Sigmoid colon (tissue), 7 donors: ENCODE measurements around the gene ORC6. TPM values are rescaled to one million over a fixed set of nuclear protein-coding genes. Genes with fewer than 3 reads are reported as not detected.

ENCODE experiments used
- DNase-seq: peaks from one replicate; pipeline ENCODE4 v3.0.0-alpha.2; 2019
- H3K27ac ChIP-seq, 4 donors: fragments of 200-600 bp; sonication (generic); one replicate each; pipeline ENCODE4 v1.5.1; 2016 to 2019; ENCODE audit warnings: mild to moderate bottlenecking in 1 of 4
- H3K27me3 ChIP-seq, 3 donors: fragments of 200-600 bp; sonication (generic); one replicate each; pipeline ENCODE4 v1.5.1; 2019; ENCODE audit warnings: mild to moderate bottlenecking in 1 of 3
- H3K36me3 ChIP-seq, 4 donors: fragments of 200-600 bp; sonication (generic); one replicate each; pipeline ENCODE4 v1.5.1; 2016 to 2019
- H3K4me1 ChIP-seq, 4 donors: fragments of 200-600 bp; sonication (generic); one replicate each; pipeline ENCODE4 v1.5.1; 2017 to 2019
- H3K4me3 ChIP-seq, 4 donors: fragments of 200-600 bp; sonication (generic); one replicate each; pipeline ENCODE4 v1.5.1; 2017 to 2019; ENCODE audit warnings: mild to moderate bottlenecking in 2 of 4, moderate library complexity in 1 of 4
- H3K9me3 ChIP-seq, 4 donors: fragments of 200-600 bp in 3 of 4; sonication (generic) in 3 of 4; one replicate each; pipeline versions ENCODE4 v1.5.1 to v1.6.1; 2013 to 2019
- EP300 ChIP-seq, 4 donors: sonication (generic); formaldehyde crosslinking; IDR thresholded peaks; one replicate each; pipeline ENCODE4 v1.6.1; 2017; ENCODE audit warnings: antibody characterized with exemption in 4 of 4
- POLR2A ChIP-seq, 2 donors: fragments of 450-650 bp; IDR thresholded peaks; one replicate each; pipeline ENCODE4 v1.6.1; 2016; ENCODE audit warnings: antibody characterized with exemption in 2 of 2, mild to moderate bottlenecking in 2 of 2, moderate library complexity in 2 of 2
- POLR2AphosphoS5 ChIP-seq, 4 donors: sonication (generic); formaldehyde crosslinking; IDR thresholded peaks; one replicate each; pipeline ENCODE4 v1.6.1; 2017; ENCODE audit warnings: antibody characterized with exemption in 4 of 4
- WGBS, 2 donors: extraction: QIAGEN DNeasy Blood & Tissue Kit; methylation state at CpG; one replicate each; pipeline ENCODE4 v1.1.7; 2013; 5-methylcytosine and 5-hydroxymethylcytosine counted together
- intact Hi-C: fragments of 100-400 bp; cut with DNase I; formaldehyde crosslinking; loops from one replicate; pipeline ENCODE4 v1.15.1; 2023
- polyA plus RNA-seq, 3 donors: library from polyadenylated mRNA; stranded (reverse); fragments of 200-250 nt; gene quantifications; one replicate each; pipeline ENCODE4 v1.2.3, GENCODE V29; 2013
- total RNA-seq, 4 donors: library from RNA; depleted of rRNA; stranded (reverse); fragments of >200 nt; gene quantifications; one replicate each; pipeline ENCODE4 v1.1.0, GENCODE V29; 2016
- TF ChIP-seq, protein P1 (sequence below), 4 experiments: fragments of 450-650 bp in 3 of 4; fragments of 200-600 bp in 1 of 4; IDR thresholded peaks; one replicate each; pipeline ENCODE4 v1.5.1; 2016 to 2019; ENCODE audit warnings: antibody characterized with exemption in 4 of 4, mild to moderate bottlenecking in 3 of 4, moderate library complexity in 2 of 4
- donor health status: healthy with polysubstance abuse.
- donor health status: Bipolar disorder and iron deficiency.
- donor health status: healthy.

The ORC6 gene
- total and polyA plus RNA-seq, 7 donors, result 0.33 to 9.2 (median 2.4) TPM

GRCh38 chr16:46731691-46732555 is 42.5 kb downstream of the ORC6 start:
- Histone ChIP-seq H3K9me3 (no peaks in the 10 kb centered on the region), H3K36me3 (no peaks in the 10 kb centered on the region), H3K4me3 (no peak overlapping the region), H3K4me1 (no peaks in the 10 kb centered on the region), H3K27ac (no peak overlapping the region), H3K27me3 (no peaks in the 10 kb centered on the region)
- no peak for TF ChIP-seq POLR2A (IDR thresholded peaks at IDR 0.05)
- no peak for TF ChIP-seq EP300 (IDR thresholded peaks at IDR 0.05)
- TF ChIP-seq, protein P1, sequence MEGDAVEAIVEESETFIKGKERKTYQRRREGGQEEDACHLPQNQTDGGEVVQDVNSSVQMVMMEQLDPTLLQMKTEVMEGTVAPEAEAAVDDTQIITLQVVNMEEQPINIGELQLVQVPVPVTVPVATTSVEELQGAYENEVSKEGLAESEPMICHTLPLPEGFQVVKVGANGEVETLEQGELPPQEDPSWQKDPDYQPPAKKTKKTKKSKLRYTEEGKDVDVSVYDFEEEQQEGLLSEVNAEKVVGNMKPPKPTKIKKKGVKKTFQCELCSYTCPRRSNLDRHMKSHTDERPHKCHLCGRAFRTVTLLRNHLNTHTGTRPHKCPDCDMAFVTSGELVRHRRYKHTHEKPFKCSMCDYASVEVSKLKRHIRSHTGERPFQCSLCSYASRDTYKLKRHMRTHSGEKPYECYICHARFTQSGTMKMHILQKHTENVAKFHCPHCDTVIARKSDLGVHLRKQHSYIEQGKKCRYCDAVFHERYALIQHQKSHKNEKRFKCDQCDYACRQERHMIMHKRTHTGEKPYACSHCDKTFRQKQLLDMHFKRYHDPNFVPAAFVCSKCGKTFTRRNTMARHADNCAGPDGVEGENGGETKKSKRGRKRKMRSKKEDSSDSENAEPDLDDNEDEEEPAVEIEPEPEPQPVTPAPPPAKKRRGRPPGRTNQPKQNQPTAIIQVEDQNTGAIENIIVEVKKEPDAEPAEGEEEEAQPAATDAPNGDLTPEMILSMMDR (IDR thresholded peaks at IDR 0.05), result no peak
- no peak for TF ChIP-seq POLR2AphosphoS5 (IDR thresholded peaks at IDR 0.05)
- DNase-seq, result no peak
- 76 to 85% methylated on average over 23 of the region's 23 CpGs for WGBS, 2 donors
- intact Hi-C loops, result no loop called here

DNA sequence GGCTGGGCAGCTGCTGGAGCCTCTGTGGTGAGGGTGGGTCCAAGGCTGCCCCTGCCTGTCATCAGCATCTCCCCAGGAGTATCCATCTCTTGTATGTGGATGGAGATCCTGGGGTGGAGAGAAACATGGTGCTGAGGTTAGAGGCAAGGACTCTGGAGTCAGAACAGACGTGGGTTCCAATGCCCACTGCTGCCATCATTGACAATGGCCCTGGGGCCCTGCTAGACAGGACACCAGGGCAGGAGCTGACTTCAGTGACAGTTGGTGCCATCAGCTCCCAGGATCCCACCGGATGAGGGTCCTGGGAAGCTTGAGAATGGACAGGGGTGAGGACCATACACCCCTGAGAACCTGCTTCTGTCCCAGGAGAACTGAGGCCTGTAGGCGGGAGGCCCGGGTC is 43.1 kb downstream of the ORC6 start:
- no peak overlapping the region for H3K4me3 ChIP-seq

DNA sequence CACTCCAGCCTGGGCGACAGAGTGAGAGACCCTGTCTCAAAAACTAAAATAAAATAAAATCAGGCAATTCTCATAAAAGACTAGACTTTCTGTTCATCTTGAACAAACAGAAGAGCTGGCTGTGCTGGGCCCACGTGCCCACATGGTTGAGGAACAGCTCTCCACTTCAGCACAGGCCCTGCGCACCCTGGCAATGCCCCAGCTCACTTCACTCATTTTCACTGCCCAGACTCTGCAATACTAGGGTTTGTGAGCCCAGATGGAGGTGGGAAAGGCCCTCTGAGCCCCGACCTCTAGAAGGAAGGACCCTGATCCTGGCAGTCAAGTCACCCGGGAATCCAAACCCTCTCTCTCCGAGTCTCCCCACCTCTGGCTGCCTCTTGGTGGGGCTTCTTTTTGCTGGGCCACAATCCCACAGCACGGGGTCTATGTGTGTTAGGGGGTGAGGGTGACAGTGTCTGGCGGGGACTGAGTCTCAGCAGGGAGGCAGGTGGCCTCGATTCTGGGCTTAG is 43.9 kb downstream of the ORC6 start:
- intact Hi-C loops, result no loop called here
- 75 to 87% methylated on average over 9 of the region's 9 CpGs for WGBS, 2 donors
- no peaks in the 10 kb centered on the region for H3K27me3 ChIP-seq
- H3K9me3 ChIP-seq, result no peaks in the 10 kb centered on the region
- H3K4me3 ChIP-seq, result no peak overlapping the region
- peak; percentile 37 for DNase-seq
- TF ChIP-seq, protein P1 (IDR thresholded peaks at IDR 0.05), result no peak
- TF ChIP-seq POLR2AphosphoS5 (IDR thresholded peaks at IDR 0.05) (no peak), POLR2A (IDR thresholded peaks at IDR 0.05) (no peak), EP300 (IDR thresholded peaks at IDR 0.05) (no peak)
- no peaks in the 10 kb centered on the region for H3K4me1 ChIP-seq
- H3K27ac ChIP-seq, result no peak overlapping the region
- no peaks in the 10 kb centered on the region for H3K36me3 ChIP-seq

More for the DNA sequence above, 43.1 kb downstream of the ORC6 start:
- H3K9me3 ChIP-seq, result no peaks in the 10 kb centered on the region
- H3K4me1 ChIP-seq, result no peaks in the 10 kb centered on the region
- no peak for DNase-seq
- 83 to 90% methylated on average over 4 of the region's 4 CpGs for WGBS, 2 donors
- no peaks in the 10 kb centered on the region for H3K36me3 ChIP-seq
- TF ChIP-seq, protein P1 (IDR thresholded peaks at IDR 0.05), result no peak
- H3K27me3 ChIP-seq, result no peaks in the 10 kb centered on the region
- intact Hi-C loops, result no loop called here
- H3K27ac ChIP-seq, result no peak overlapping the region

DNA sequence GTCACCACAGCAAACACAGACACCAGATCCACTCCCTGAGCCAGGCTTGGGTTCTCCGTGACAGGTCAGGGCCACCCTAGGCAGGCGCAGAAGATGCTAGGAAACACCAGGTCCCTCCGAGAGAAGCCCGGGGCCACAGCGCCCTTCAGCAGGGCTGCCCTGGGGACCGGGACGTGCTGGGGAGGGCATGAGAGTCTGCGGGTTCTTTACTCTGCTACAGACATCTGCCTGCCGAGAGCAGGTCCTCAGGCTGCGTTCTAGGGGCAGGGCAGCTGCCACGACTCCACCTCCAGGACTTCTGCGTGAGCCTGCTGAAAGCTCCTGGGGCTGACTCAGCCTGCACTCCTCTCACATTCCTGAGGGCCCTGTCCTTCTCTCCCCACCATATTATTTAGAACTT is 47.2 kb downstream of the ORC6 start:
- Histone ChIP-seq H3K36me3 (no peaks in the 10 kb centered on the region), H3K4me1 (no peaks in the 10 kb centered on the region), H3K9me3 (no peaks in the 10 kb centered on the region), H3K27me3 (no peaks in the 10 kb centered on the region), H3K4me3 (no peak overlapping the region), H3K27ac (no peak overlapping the region)
- TF ChIP-seq POLR2A (IDR thresholded peaks at IDR 0.05), result no peak
- TF ChIP-seq EP300 (IDR thresholded peaks at IDR 0.05), result no peak
- TF ChIP-seq POLR2AphosphoS5 (IDR thresholded peaks at IDR 0.05), result no peak
- TF ChIP-seq, protein P1 (IDR thresholded peaks at IDR 0.05), result no peak
- peak; percentile 45 for DNase-seq
- 77 to 81% methylated on average over 12 of the region's 12 CpGs for WGBS, 2 donors
- intact Hi-C loops, result no loop called here
